Measurements from ENCODE around the gene MEGF6.

GRCh38 chr1:3473381-3473844, 137.9 kb downstream of the MEGF6 start:
- TF ChIP-seq CTCF (IDR thresholded peaks at IDR 0.05; ENCODE audit: extremely low read depth in 1 of 2, insufficient read depth in 1 of 2, low read depth in 1 of 2, low read length in 2 of 2) (no peak), POLR2AphosphoS5 (IDR thresholded peaks at IDR 0.05; ENCODE audit: insufficient read depth, low read depth, low read length) (no peak), MAX (IDR thresholded peaks at IDR 0.05; ENCODE audit: insufficient read depth, insufficient read length) (no peak), EZH2 (IDR thresholded peaks at IDR 0.05; ENCODE audit: borderline replicate concordance, low read depth, low read length, severe bottlenecking) (no peak)

All from endothelial cell of umbilical vein (primary cell).